Measurements from ENCODE around the gene AANAT.

AANAT gene

DNA sequence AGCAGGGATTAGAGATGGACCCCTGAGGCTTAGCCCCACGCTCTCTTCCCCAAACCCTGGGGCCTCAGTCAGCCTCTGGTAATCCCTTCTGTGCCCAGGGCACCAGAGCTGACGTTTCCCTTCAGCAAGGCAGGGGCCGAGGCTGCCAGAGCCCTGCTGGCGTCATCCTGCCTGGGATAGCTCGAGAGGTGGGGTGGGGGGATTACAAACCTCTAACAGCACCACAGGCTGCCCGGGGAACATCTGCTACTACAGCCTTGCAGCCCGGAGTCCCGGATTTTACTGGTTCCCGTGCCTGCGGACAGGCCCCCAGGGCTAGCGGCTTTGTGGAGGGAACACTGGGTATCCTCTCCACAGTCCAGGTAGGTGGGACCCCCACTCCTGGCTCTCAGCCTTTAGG is at the start of gene AANAT:
Gene AANAT (plus strand): TSS at position 238 of the 400 bp plus-strand sequence. CDS start 1,144 bp downstream, outside the sequence.
- no peak within 1 kb of the TSS for H3K4me3 ChIP-seq (replicated peaks; ENCODE audit: low read depth, low read length)
- TF ChIP-seq, protein P1, sequence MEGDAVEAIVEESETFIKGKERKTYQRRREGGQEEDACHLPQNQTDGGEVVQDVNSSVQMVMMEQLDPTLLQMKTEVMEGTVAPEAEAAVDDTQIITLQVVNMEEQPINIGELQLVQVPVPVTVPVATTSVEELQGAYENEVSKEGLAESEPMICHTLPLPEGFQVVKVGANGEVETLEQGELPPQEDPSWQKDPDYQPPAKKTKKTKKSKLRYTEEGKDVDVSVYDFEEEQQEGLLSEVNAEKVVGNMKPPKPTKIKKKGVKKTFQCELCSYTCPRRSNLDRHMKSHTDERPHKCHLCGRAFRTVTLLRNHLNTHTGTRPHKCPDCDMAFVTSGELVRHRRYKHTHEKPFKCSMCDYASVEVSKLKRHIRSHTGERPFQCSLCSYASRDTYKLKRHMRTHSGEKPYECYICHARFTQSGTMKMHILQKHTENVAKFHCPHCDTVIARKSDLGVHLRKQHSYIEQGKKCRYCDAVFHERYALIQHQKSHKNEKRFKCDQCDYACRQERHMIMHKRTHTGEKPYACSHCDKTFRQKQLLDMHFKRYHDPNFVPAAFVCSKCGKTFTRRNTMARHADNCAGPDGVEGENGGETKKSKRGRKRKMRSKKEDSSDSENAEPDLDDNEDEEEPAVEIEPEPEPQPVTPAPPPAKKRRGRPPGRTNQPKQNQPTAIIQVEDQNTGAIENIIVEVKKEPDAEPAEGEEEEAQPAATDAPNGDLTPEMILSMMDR (IDR thresholded peaks at IDR 0.05; ENCODE audit: low read length, missing control alignments) = no peak
- DNase-seq (ENCODE audit: low read depth) = no peak

DNA sequence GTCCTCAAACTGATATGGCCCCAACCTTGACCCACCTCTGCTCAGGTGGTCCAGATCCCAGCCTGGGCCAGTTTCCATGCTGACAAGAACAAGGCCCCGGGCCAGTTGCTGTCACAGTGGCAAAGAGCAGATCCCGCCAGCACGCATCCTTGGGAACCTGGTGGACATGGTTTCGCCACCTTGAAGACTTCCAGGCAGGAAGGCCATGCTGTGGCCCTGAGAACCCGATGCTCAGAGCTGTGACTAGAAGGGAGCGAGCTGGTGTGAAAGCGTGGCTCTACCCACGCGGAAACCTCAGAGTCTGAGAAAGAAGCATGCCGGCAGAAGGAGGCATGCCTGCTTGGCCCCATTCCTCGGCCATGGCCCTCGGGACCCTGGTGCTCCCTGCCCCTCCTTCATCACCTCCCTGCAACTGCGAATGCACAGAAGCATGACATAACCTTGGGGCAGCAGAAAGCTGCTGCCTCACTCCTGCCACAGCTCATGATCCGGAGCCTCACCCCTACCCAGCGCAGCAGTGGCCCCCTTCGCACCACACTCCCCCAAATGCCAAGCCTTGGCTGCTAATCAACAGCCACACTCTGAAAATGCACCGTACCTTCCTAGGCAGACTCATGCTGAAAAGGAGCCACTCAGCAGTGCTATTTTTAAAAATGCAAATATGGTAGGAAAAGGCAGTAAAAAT is 47.7 kb upstream of the AANAT start:
- no peak for DNase-seq (ENCODE audit: low read depth)
- H3K4me3 ChIP-seq (replicated peaks; ENCODE audit: low read depth, low read length) = no peak overlapping the region
- TF ChIP-seq, protein P1 (IDR thresholded peaks at IDR 0.05; ENCODE audit: low read length, missing control alignments) = no peak

DNA sequence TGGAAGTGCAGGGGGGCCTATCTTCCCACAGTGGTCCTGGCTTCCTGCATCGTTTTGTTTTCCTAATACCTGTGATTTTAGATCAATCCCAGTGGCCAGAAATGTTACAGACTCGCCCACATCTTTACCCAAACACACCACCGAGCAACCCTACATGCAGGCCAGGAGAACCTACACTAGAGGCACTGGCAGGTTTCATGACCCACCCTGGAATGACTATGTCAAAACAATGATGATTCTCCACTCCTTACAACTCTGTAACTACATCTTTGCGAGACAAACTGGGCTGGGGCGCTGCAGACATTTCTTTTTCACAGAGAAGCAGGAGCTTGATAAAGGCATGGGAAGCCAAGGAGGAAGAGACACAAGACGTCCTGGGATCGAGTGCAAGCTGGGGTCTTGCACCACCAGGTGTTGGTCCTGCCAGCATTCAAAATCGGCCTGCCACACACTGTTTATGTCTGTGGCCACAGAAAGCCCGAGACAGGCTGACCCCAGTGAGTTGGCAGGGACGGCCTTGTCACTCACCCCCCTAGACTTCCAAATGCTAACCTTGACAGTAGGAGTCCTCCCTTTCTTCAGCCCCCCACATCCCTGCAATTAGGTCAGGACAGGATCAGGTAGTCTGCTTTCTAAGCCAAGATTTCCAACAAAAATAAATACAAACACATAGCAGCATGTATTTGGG is 46.9 kb upstream of the AANAT start:
- no peak for DNase-seq (ENCODE audit: low read depth)
- TF ChIP-seq, protein P1 (IDR thresholded peaks at IDR 0.05; ENCODE audit: low read length, missing control alignments) = no peak
- no peak overlapping the region for H3K4me3 ChIP-seq (replicated peaks; ENCODE audit: low read depth, low read length)

DNA sequence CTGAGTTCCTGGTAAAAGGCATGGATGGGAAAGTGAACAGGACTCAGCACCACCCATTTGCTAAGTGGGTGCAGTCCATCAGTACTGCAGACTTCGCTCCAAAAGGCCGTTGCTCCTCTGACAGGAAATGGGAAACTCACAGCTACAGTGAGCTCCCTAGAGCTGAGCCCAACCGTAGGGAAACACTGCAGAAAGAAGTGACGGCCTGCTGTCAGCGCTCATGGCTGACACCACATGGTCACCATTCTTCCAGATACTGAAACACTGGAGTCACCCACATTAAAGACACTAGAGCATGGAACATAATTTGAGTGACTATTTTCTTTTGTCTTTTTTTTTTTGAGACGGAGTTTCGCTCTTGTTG is 46.4 kb upstream of the AANAT start:
- peak; percentile 24 for DNase-seq (ENCODE audit: low read depth)
- TF ChIP-seq, protein P1 (IDR thresholded peaks at IDR 0.05; ENCODE audit: low read length, missing control alignments) = no peak
- no peak overlapping the region for H3K4me3 ChIP-seq (replicated peaks; ENCODE audit: low read depth, low read length)

DNA sequence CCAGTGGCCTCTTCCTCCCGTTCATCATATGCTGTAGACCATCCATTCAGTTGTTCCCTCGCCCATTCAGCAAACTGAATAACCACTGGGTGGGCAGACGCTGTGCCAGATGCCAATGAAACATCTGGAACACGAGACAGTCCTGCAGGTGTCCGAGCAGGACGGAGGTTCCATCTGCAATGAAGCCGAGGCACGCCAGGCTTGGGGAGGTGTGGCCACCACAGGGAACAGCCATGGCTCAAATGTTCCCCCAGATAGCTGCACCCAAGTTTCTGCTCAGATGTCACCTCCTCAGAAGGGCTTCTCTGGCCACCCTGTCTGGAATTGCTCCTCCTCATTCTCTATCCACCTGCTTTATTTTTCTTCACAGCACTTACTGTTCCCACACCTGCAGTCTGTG is 45.0 kb upstream of the AANAT start:
- no peak for DNase-seq (ENCODE audit: low read depth)
- no peak overlapping the region for H3K4me3 ChIP-seq (replicated peaks; ENCODE audit: low read depth, low read length)
- TF ChIP-seq, protein P1 (IDR thresholded peaks at IDR 0.05; ENCODE audit: low read length, missing control alignments) = no peak

DNA sequence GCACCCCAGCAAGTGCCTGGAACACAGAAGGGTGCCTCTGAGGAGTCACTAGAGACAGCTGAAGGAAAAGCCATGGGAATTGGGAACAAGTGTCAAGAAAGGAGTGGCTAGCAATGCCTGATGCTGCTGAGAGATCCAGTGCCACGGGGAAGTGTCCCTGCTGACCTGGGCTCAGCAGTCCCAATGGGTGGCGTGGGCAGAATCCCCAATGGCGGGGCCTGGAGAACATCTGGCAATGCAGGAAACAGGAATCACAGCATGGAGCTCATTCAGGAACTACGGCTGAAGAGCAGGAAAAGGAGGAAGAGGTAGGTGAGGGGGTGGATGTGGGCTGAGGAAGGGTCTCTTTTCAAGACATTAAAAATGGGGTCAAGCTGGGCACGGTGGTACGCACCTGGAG is 44.5 kb upstream of the AANAT start:
- no peak for DNase-seq (ENCODE audit: low read depth)
- TF ChIP-seq, protein P1 (IDR thresholded peaks at IDR 0.05; ENCODE audit: low read length, missing control alignments) = no peak
- H3K4me3 ChIP-seq (replicated peaks; ENCODE audit: low read depth, low read length) = no peak overlapping the region

Data from fibroblast of pulmonary artery (primary cell).